ENCODE measurements around the gene SLAMF9.

DNA sequence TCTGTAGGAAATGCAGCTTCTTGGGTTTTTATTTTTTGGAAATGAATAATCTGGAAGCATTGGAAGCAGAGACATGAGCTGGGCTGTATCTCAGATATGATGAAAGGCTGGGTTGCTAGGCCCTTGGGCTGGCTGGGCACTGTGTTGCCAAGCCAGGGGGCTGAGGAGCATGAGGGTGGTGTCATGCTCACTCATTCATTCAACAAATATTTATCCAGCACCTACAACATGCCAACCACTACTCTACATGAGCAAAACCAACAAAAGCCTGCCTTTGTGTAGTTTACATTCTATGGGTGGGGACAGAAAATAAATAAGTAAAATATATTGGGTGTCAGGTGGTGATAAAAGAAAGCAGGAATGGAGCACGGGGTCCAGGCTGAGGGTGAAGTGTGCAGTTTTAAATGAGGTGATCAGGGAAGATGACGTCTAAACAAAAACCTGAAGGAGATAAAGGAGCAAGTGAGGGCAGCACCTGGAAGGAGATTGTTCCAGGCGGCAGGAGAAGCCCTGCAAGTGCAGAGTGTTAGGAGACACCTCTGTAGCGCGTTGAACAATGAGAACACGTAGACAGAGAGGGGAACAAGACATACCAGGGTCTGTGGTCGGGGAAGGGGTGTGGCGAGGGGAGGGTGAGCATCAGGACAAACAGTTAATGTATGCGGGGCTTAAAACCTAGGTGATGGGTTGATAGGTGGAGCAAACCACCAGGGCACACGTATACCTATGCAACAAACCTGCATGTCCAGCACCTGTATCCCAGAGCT is 39.6 kb downstream of the SLAMF9 start:
- TF ChIP-seq, protein P1, sequence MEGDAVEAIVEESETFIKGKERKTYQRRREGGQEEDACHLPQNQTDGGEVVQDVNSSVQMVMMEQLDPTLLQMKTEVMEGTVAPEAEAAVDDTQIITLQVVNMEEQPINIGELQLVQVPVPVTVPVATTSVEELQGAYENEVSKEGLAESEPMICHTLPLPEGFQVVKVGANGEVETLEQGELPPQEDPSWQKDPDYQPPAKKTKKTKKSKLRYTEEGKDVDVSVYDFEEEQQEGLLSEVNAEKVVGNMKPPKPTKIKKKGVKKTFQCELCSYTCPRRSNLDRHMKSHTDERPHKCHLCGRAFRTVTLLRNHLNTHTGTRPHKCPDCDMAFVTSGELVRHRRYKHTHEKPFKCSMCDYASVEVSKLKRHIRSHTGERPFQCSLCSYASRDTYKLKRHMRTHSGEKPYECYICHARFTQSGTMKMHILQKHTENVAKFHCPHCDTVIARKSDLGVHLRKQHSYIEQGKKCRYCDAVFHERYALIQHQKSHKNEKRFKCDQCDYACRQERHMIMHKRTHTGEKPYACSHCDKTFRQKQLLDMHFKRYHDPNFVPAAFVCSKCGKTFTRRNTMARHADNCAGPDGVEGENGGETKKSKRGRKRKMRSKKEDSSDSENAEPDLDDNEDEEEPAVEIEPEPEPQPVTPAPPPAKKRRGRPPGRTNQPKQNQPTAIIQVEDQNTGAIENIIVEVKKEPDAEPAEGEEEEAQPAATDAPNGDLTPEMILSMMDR (conservative IDR thresholded peaks at IDR 0.05) = no peak
- no peak for TF ChIP-seq EZH2 (IDR thresholded peaks at IDR 0.05; ENCODE audit: low read depth)
